ENCODE results near the gene UGT2B15.
"Not testable (repeated sequence)": the region's sequence is repeated elsewhere in the genome, so short reads cannot be mapped to it uniquely, and the experiment has no call there.

UGT2B15 gene

GRCh38 chr4:68670479-68670939 lies at the start of gene UGT2B15:
Gene UGT2B15, minus strand, starts transcription at chr4:68670652. Its CDS starts 34 bp downstream, at chr4:68670618.
- DNase-seq, result not testable (repeated sequence)

GRCh38 chr4:68719075-68719473 lies 48.6 kb upstream of the UGT2B15 start:
- DNase-seq, result no peak

GRCh38 chr4:68718447-68719074 lies 48.1 kb upstream of the UGT2B15 start:
- DNase-seq, result no peak

GRCh38 chr4:68717999-68718398 lies 47.5 kb upstream of the UGT2B15 start:
- no peak for DNase-seq

GRCh38 chr4:68714400-68714799 lies 43.9 kb upstream of the UGT2B15 start:
- no peak for DNase-seq

GRCh38 chr4:68712207-68712606 lies 41.8 kb upstream of the UGT2B15 start:
- no peak for DNase-seq

GRCh38 chr4:68708566-68708965 lies 38.1 kb upstream of the UGT2B15 start:
- no peak for DNase-seq

- DNase-seq, result not testable (repeated sequence)
Observed at GRCh38 chr4:68703168-68703567, 32.7 kb upstream of the UGT2B15 start.

- no peak for DNase-seq
Observed at GRCh38 chr4:68700152-68700551, 29.7 kb upstream of the UGT2B15 start.

GRCh38 chr4:68693325-68694075 lies 23.0 kb upstream of the UGT2B15 start:
- peak in 1 of 2 experiments; percentile 28 for DNase-seq

- DNase-seq, result no peak
Observed at GRCh38 chr4:68691186-68691585, 20.7 kb upstream of the UGT2B15 start.

GRCh38 chr4:68683034-68683433 lies 12.6 kb upstream of the UGT2B15 start:
- peak in 1 of 2 experiments; percentile 40 for DNase-seq

- not testable (repeated sequence) for DNase-seq
Observed at GRCh38 chr4:68681298-68681697, 10.8 kb upstream of the UGT2B15 start.

GRCh38 chr4:68673143-68673542 lies 2.7 kb upstream of the UGT2B15 start:
- no peak for DNase-seq

- not testable (repeated sequence) for DNase-seq
Observed at GRCh38 chr4:68671217-68671616, 765 bp upstream of the UGT2B15 start.

- DNase-seq, result not testable (repeated sequence)
Observed at GRCh38 chr4:68668537-68669163, 1.8 kb downstream of the UGT2B15 start.

GRCh38 chr4:68667551-68667950 lies 2.9 kb downstream of the UGT2B15 start:
- not testable (repeated sequence) for DNase-seq

- not testable (repeated sequence) for DNase-seq
Observed at GRCh38 chr4:68664721-68665120, 5.7 kb downstream of the UGT2B15 start.

- DNase-seq, result not testable (repeated sequence)
Observed at GRCh38 chr4:68662836-68663574, 7.4 kb downstream of the UGT2B15 start.

- no peak for DNase-seq
Observed at GRCh38 chr4:68658672-68659071, 11.8 kb downstream of the UGT2B15 start.

GRCh38 chr4:68657022-68657594 lies 13.3 kb downstream of the UGT2B15 start:
- DNase-seq, result not testable (repeated sequence)

GRCh38 chr4:68656445-68656973 lies 13.9 kb downstream of the UGT2B15 start:
- not testable (repeated sequence) for DNase-seq
